Measurements from ENCODE around the gene PPIL3. TPM values are rescaled to one million over a fixed set of nuclear protein-coding genes. Genes with fewer than 3 reads are reported as not detected.
A peak's percentile ranks its signal among the peaks of the same experiment; 100 is the strongest.

Gene PPIL3
- total RNA-seq, 1 experiment from 2014 or later = 12.2 TPM

GRCh38 chr2:200871151-200871550, 17.7 kb downstream of the PPIL3 start:
- in situ Hi-C loops (cut with HindIII; ENCODE audit: low pct_unique_long_range_greater_than_20kb, low sequenced_read_pairs) (no loop called here), intact Hi-C loops (cut with micrococcal nuclease; ENCODE audit: unreplicated experiment) (no loop called here)
- Histone ChIP-seq H3K4me1 (ENCODE audit: control insufficient read depth, insufficient read depth, low read length) (no peaks in the 10 kb centered on the region), H3K36me3 (ENCODE audit: control insufficient read depth, insufficient read depth, low read length) (no peaks in the 10 kb centered on the region), H3K4me3 (ENCODE audit: low read depth in 2 of 2, low read length in 2 of 2) (no peak overlapping the region), H3K27me3 (ENCODE audit: control insufficient read depth, insufficient read depth, low read length) (no peaks in the 10 kb centered on the region), H3K27ac (ENCODE audit: low read length) (peak overlapping the region; percentile 8; the same call in 1 of the 2 replicates), H3K9me3 (ENCODE audit: control insufficient read depth, insufficient read depth, low read depth, low read length) (no peaks in the 10 kb centered on the region)
- ChIA-PET POLR2A (no interaction called here), CTCF (no interaction called here)
- no peak for TF ChIP-seq POLR2AphosphoS5 (IDR thresholded peaks at IDR 0.05; ENCODE audit: low read depth, low read length)
- DNase-seq (ENCODE audit: low read depth, low spot score) (no peak), ATAC-seq (no peak)
- BruUV-seq (replicated peaks) = no TSS peak

GRCh38 chr2:200869014-200869413, 19.9 kb downstream of the PPIL3 start:
- no peak overlapping the region for H3K4me3 ChIP-seq (ENCODE audit: low read depth in 2 of 2, low read length in 2 of 2)
- DNase-seq (ENCODE audit: low read depth, low spot score) = no peak
- no peak for ATAC-seq
- no peaks in the 10 kb centered on the region for H3K9me3 ChIP-seq (ENCODE audit: control insufficient read depth, insufficient read depth, low read depth, low read length)
- ChIA-PET CTCF (no interaction called here), POLR2A (interaction anchor here (0.5 to 0.6 kb wide), 2 partner anchors 21 to 179 kb away, joined by 3 to 4 read pairs; no protein-coding TSS in a partner anchor)
- no peak overlapping the region for H3K27ac ChIP-seq (ENCODE audit: low read length)
- peaks cover 4% of the 10 kb centered on the region; the same call in 1 of the 2 replicates for H3K4me1 ChIP-seq (ENCODE audit: control insufficient read depth, insufficient read depth, low read length)
- no TSS peak for BruUV-seq (replicated peaks)
- intact Hi-C loops (cut with micrococcal nuclease; ENCODE audit: unreplicated experiment) = no loop called here
- TF ChIP-seq POLR2AphosphoS5 (IDR thresholded peaks at IDR 0.05; ENCODE audit: low read depth, low read length) (no peak), SIN3A (IDR thresholded peaks at IDR 0.05; ENCODE audit: borderline replicate concordance, insufficient read depth, low read depth, low read length) (no peak), TCF7L2 (IDR thresholded peaks at IDR 0.05; ENCODE audit: low read depth, low read length) (no peak), REST (IDR thresholded peaks at IDR 0.05; ENCODE audit: insufficient read depth in 1 of 2, low read depth in 2 of 2, low read length in 1 of 2) (no peak)
- TF ChIP-seq, protein P1, sequence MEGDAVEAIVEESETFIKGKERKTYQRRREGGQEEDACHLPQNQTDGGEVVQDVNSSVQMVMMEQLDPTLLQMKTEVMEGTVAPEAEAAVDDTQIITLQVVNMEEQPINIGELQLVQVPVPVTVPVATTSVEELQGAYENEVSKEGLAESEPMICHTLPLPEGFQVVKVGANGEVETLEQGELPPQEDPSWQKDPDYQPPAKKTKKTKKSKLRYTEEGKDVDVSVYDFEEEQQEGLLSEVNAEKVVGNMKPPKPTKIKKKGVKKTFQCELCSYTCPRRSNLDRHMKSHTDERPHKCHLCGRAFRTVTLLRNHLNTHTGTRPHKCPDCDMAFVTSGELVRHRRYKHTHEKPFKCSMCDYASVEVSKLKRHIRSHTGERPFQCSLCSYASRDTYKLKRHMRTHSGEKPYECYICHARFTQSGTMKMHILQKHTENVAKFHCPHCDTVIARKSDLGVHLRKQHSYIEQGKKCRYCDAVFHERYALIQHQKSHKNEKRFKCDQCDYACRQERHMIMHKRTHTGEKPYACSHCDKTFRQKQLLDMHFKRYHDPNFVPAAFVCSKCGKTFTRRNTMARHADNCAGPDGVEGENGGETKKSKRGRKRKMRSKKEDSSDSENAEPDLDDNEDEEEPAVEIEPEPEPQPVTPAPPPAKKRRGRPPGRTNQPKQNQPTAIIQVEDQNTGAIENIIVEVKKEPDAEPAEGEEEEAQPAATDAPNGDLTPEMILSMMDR (IDR thresholded peaks at IDR 0.05) = no peak
- in situ Hi-C loops (cut with HindIII; ENCODE audit: low pct_unique_long_range_greater_than_20kb, low sequenced_read_pairs) = no loop called here
- no peaks in the 10 kb centered on the region for H3K27me3 ChIP-seq (ENCODE audit: control insufficient read depth, insufficient read depth, low read length)
- H3K36me3 ChIP-seq (ENCODE audit: control insufficient read depth, insufficient read depth, low read length) = no peaks in the 10 kb centered on the region; the same call in 1 of the 2 replicates

DNA sequence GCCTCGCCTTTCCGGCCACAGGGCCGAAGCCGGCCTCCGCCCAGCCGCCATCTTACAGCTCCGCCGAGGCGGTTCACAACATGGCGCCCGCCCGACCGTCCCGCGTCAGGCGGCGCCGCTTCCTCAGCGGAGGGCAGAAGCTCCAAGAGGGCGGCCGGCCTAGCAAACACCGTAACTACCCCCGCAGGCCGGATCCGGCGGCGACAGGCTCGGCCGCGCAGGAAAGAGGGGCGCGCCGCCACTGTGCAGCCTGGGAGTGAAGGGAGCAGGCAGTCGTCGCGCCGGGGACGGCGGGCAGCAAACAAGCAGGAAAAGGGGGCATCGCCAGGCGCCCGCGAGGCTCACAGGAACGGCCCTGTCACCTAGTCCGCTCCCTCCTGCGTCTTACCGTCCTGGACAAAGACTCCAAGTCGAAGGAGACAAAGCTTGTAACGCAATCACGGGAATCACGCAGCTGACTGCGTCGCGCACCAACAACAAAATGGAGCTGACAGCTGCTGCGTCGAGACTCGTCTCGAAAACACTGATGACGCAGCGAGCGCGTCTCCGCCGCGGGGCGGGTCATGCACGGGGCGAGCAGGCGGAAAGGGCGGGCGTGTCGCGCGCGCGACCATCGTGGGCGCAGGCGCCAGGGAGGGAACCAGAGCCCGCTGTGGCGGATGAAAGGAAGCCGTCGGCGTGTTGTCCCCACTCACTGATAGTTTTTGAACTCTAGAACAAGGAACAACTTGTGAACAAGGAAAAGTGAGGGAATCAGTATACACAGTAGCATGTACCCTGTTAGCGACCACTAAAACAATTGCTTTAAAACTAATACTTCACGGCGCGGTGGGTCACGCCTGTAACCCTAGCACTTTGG, 24.5 kb downstream of the PPIL3 start, which contains the start of gene CLK1:
TSS of gene CLK1 (minus strand) at position 483 of the 859 bp plus-strand sequence. CDS start 2,796 bp downstream, outside the sequence.
- ChIA-PET CTCF (no interaction called here), POLR2A (interaction anchor here (0.6 to 1.2 kb wide), 6 partner anchors 11 to 1129 kb away, joined by 3 to 7 read pairs (median 3); partner anchors contain the start of genes NIF3L1 and PPIL3)
- H3K27ac ChIP-seq (ENCODE audit: low read length) = peak within 1 kb of the TSS; percentile 99
- no peaks in the 10 kb centered on the region for H3K27me3 ChIP-seq (ENCODE audit: control insufficient read depth, insufficient read depth, low read length)
- H3K9me3 ChIP-seq (ENCODE audit: control insufficient read depth, insufficient read depth, low read depth, low read length) = no peaks in the 10 kb centered on the region
- peaks cover 23% of the 10 kb centered on the region for H3K4me1 ChIP-seq (ENCODE audit: control insufficient read depth, insufficient read depth, low read length)
- peak within 1 kb of the TSS; percentile 93 to 97 for H3K4me3 ChIP-seq (ENCODE audit: low read depth in 2 of 2, low read length in 2 of 2)
- intact Hi-C loops (cut with micrococcal nuclease; ENCODE audit: unreplicated experiment) = loop anchor here (5.0 kb wide), 1 partner anchor 152 kb away; no protein-coding TSS in a partner anchor
- peaks cover 18% of the 10 kb centered on the region for H3K36me3 ChIP-seq (ENCODE audit: control insufficient read depth, insufficient read depth, low read length)
- ATAC-seq = peak; percentile 95
- BruUV-seq (replicated peaks) = no TSS peak
- in situ Hi-C loops (cut with HindIII; ENCODE audit: low pct_unique_long_range_greater_than_20kb, low sequenced_read_pairs) = no loop called here
- TF ChIP-seq, protein P1 (IDR thresholded peaks at IDR 0.05) = no peak
- TF ChIP-seq POLR2AphosphoS5 (IDR thresholded peaks at IDR 0.05; ENCODE audit: low read depth, low read length) (peak; percentile 95), TCF7L2 (IDR thresholded peaks at IDR 0.05; ENCODE audit: low read depth, low read length) (peak; percentile 95), SIN3A (IDR thresholded peaks at IDR 0.05; ENCODE audit: borderline replicate concordance, insufficient read depth, low read depth, low read length) (no peak)
- DNase-seq (ENCODE audit: low read depth, low spot score) = peak; percentile 75
